ENCODE data around the gene GALK1. TPM values are rescaled to one million over a fixed set of nuclear protein-coding genes. Genes with fewer than 3 reads are reported as not detected.
"Not testable (repeated sequence)": the region's sequence is repeated elsewhere in the genome, so short reads cannot be mapped to it uniquely, and the experiment has no call there.

Gene GALK1
- polyA plus RNA-seq, 1 donor (not counting 4 experiments of a cell fraction or from before 2014, with no cell fraction given), result 1.3 TPM

DNA sequence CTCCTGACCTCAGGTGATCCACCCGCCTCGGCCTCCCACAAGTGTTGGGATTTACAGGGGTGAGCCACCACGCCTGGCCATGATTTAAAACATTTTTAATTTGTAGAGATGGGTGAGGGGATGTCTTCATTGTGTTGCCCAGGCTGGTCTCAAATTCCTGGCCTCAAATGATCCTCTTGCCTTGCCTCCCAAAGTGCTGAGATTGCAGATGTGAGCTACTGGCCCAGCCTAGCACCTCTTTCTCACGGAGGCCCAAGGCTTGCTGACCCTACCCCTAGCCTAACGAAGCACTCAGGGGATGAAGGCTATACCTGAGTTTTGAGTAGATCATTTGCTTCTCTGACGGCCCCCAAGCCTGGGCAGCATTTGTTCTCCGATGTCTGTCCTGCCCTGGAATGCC, 46.2 kb upstream of the GALK1 start:
- Histone ChIP-seq H3K4me2 (ENCODE audit: control insufficient read depth, extremely low read depth, insufficient read depth, low read depth, low read length) (no peak overlapping the region), H3K9ac (ENCODE audit: control insufficient read depth, extremely low read depth, insufficient read depth, low read length) (no peak overlapping the region), H3K9me3 (ENCODE audit: control insufficient read depth, low read depth, low read length) (no peaks in the 10 kb centered on the region), H2AFZ (ENCODE audit: control insufficient read depth, low read length) (no peak overlapping the region), H3K36me3 (ENCODE audit: control insufficient read depth in 2 of 2, extremely low read depth in 1 of 2, insufficient read depth in 2 of 2, low read length in 2 of 2) (peaks cover 2 to 3% of the 10 kb centered on the region in 2 experiments), H3K4me3 (ENCODE audit: control insufficient read depth in 2 of 3, extremely low read depth in 1 of 3, insufficient read depth in 2 of 3, low read depth in 1 of 3, low read length in 3 of 3) (no peak overlapping the region), H3K79me2 (ENCODE audit: control insufficient read depth, insufficient read depth, low read length) (no peaks in the 10 kb centered on the region), H3K4me1 (ENCODE audit: control insufficient read depth, extremely low read depth, insufficient read depth, low read length) (peaks cover 34% of the 10 kb centered on the region), H3K27me3 (ENCODE audit: control insufficient read depth, extremely low read depth, insufficient read depth, low read length) (no peaks in the 10 kb centered on the region), H3K9me1 (ENCODE audit: control insufficient read depth, extremely low read depth, insufficient read depth, low read length) (peaks cover 5% of the 10 kb centered on the region), H3K27ac (ENCODE audit: control insufficient read depth, insufficient read depth, low read length) (no peak overlapping the region), H4K20me1 (ENCODE audit: control insufficient read depth, extremely low read depth, insufficient read depth, low read length) (no peaks in the 10 kb centered on the region)
- no peak for FAIRE-seq
- DNase-seq (ENCODE audit: low read depth, low spot score), result no peak
- TF ChIP-seq, protein P1, sequence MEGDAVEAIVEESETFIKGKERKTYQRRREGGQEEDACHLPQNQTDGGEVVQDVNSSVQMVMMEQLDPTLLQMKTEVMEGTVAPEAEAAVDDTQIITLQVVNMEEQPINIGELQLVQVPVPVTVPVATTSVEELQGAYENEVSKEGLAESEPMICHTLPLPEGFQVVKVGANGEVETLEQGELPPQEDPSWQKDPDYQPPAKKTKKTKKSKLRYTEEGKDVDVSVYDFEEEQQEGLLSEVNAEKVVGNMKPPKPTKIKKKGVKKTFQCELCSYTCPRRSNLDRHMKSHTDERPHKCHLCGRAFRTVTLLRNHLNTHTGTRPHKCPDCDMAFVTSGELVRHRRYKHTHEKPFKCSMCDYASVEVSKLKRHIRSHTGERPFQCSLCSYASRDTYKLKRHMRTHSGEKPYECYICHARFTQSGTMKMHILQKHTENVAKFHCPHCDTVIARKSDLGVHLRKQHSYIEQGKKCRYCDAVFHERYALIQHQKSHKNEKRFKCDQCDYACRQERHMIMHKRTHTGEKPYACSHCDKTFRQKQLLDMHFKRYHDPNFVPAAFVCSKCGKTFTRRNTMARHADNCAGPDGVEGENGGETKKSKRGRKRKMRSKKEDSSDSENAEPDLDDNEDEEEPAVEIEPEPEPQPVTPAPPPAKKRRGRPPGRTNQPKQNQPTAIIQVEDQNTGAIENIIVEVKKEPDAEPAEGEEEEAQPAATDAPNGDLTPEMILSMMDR (optimal IDR thresholded peaks at IDR 0.05 in 1 of 3, IDR thresholded peaks at IDR 0.05 in 1 of 3, conservative IDR thresholded peaks at IDR 0.05 in 1 of 3; ENCODE audit: extremely low read depth in 1 of 3, insufficient read depth in 2 of 3, low read length in 3 of 3), result no peak
- TF ChIP-seq EZH2 (IDR thresholded peaks at IDR 0.05; ENCODE audit: low read length), result no peak
- dilution Hi-C loops (cut with MboI; ENCODE audit: extremely low pct_ligation_motif_present, low sequenced_read_pairs), result no loop called here

DNA sequence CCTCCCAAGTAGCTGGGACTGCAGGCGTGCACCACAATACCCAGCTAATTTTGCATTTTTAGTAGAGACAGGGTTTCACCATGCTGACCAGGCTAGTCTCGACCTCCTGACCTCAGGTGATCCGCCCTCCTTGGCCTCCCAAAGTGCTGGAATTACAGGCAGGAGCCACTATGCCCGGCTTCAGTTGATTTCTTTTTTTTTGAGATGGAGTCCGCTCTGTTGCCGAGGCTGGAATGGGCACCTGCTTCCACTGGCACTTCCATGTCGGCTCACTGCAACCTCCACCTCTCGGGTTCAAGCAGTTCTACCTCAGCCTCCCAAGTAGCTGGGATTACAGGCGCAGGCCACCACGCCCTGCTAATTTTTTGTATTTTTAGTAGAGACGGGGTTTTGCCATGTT, 45.8 kb upstream of the GALK1 start:
- H4K20me1 ChIP-seq (ENCODE audit: control insufficient read depth, extremely low read depth, insufficient read depth, low read length); H2AFZ ChIP-seq (ENCODE audit: control insufficient read depth, low read length); H3K27ac ChIP-seq (ENCODE audit: control insufficient read depth, insufficient read depth, low read length); DNase-seq (ENCODE audit: low read depth, low spot score); H3K4me3 ChIP-seq (ENCODE audit: control insufficient read depth in 2 of 3, extremely low read depth in 1 of 3, insufficient read depth in 2 of 3, low read depth in 1 of 3, low read length in 3 of 3); FAIRE-seq; H3K9me1 ChIP-seq (ENCODE audit: control insufficient read depth, extremely low read depth, insufficient read depth, low read length); H3K36me3 ChIP-seq (ENCODE audit: control insufficient read depth in 2 of 2, extremely low read depth in 1 of 2, insufficient read depth in 2 of 2, low read length in 2 of 2); H3K9me3 ChIP-seq (ENCODE audit: control insufficient read depth, low read depth, low read length); H3K9ac ChIP-seq (ENCODE audit: control insufficient read depth, extremely low read depth, insufficient read depth, low read length); H3K79me2 ChIP-seq (ENCODE audit: control insufficient read depth, insufficient read depth, low read length); dilution Hi-C loops (cut with MboI; ENCODE audit: extremely low pct_ligation_motif_present, low sequenced_read_pairs); H3K27me3 ChIP-seq (ENCODE audit: control insufficient read depth, extremely low read depth, insufficient read depth, low read length); H3K4me2 ChIP-seq (ENCODE audit: control insufficient read depth, extremely low read depth, insufficient read depth, low read depth, low read length): not testable (repeated sequence)
- H3K4me1 ChIP-seq (ENCODE audit: control insufficient read depth, extremely low read depth, insufficient read depth, low read length), result peaks cover 34% of the 10 kb centered on the region

DNA sequence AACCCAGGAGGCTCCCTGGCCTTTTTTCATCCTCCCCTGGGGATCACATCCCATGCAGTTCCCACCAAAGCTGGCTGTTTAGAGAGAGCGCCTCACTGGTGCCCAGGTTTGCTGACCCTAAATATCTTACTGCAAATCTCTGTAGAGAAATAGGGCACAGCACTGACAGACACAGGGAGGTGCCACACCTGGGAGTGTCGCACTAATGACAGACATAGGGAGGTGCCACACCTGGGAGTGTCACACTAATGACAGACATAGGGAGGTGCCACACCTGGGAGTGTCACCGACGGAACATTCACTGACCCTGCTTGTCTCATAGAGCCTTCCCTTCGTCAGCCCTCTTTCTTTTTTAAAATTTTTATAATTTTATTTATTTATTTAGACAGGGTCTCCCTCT, 45.2 kb upstream of the GALK1 start:
- Histone ChIP-seq H3K79me2 (ENCODE audit: control insufficient read depth, insufficient read depth, low read length) (no peaks in the 10 kb centered on the region), H3K27me3 (ENCODE audit: control insufficient read depth, extremely low read depth, insufficient read depth, low read length) (no peaks in the 10 kb centered on the region), H3K9me3 (ENCODE audit: control insufficient read depth, low read depth, low read length) (no peaks in the 10 kb centered on the region), H2AFZ (ENCODE audit: control insufficient read depth, low read length) (no peak overlapping the region), H4K20me1 (ENCODE audit: control insufficient read depth, extremely low read depth, insufficient read depth, low read length) (no peaks in the 10 kb centered on the region), H3K9ac (ENCODE audit: control insufficient read depth, extremely low read depth, insufficient read depth, low read length) (no peak overlapping the region), H3K9me1 (ENCODE audit: control insufficient read depth, extremely low read depth, insufficient read depth, low read length) (peaks cover 4% of the 10 kb centered on the region), H3K4me2 (ENCODE audit: control insufficient read depth, extremely low read depth, insufficient read depth, low read depth, low read length) (no peak overlapping the region), H3K27ac (ENCODE audit: control insufficient read depth, insufficient read depth, low read length) (no peak overlapping the region), H3K4me1 (ENCODE audit: control insufficient read depth, extremely low read depth, insufficient read depth, low read length) (peaks cover 31% of the 10 kb centered on the region), H3K4me3 (ENCODE audit: control insufficient read depth in 2 of 3, extremely low read depth in 1 of 3, insufficient read depth in 2 of 3, low read depth in 1 of 3, low read length in 3 of 3) (no peak overlapping the region), H3K36me3 (ENCODE audit: control insufficient read depth in 2 of 2, extremely low read depth in 1 of 2, insufficient read depth in 2 of 2, low read length in 2 of 2) (peaks cover 2 to 3% of the 10 kb centered on the region in 2 experiments)
- DNase-seq (ENCODE audit: low read depth, low spot score) (no peak), FAIRE-seq (no peak)
- dilution Hi-C loops (cut with MboI; ENCODE audit: extremely low pct_ligation_motif_present, low sequenced_read_pairs), result no loop called here
- TF ChIP-seq, protein P1 (optimal IDR thresholded peaks at IDR 0.05 in 1 of 3, IDR thresholded peaks at IDR 0.05 in 1 of 3, conservative IDR thresholded peaks at IDR 0.05 in 1 of 3; ENCODE audit: extremely low read depth in 1 of 3, insufficient read depth in 2 of 3, low read length in 3 of 3), result no peak
- TF ChIP-seq EZH2 (IDR thresholded peaks at IDR 0.05; ENCODE audit: low read length), result no peak
